PFSK-1 (cell line): ENCODE data around the gene PHF20.

Experiments used
- FOXP2 ChIP-seq: optimal IDR thresholded peaks from 2 replicates; pipeline ENCODE3; 2011; ENCODE audit warnings: borderline replicate concordance, control low read depth, inconsistent platforms; ENCODE audit not compliant: insufficient read depth; ENCODE audit errors: extremely low read length, extremely low read depth
- POLR2AphosphoS5 ChIP-seq: IDR thresholded peaks from 2 replicates; pipeline ENCODE4 v1.6.1; 2012; ENCODE audit warnings: low read depth, mild to moderate bottlenecking, control low read depth, low read length, moderate library complexity
- SIN3A ChIP-seq: IDR thresholded peaks from 2 replicates; pipeline ENCODE4 v1.6.1; 2012; ENCODE audit warnings: mild to moderate bottlenecking, low read length, moderate library complexity, borderline replicate concordance; ENCODE audit not compliant: insufficient read depth
- TAF1 ChIP-seq: IDR thresholded peaks from 2 replicates; pipeline ENCODE4 v1.6.1; 2012; ENCODE audit warnings: low read length, control low read depth, borderline replicate concordance; ENCODE audit not compliant: insufficient read depth
- TF ChIP-seq, protein P1 (sequence below), 2 experiments: IDR thresholded peaks; 2 replicates each; pipeline versions ENCODE4 v1.6.1 to v1.8.0; 2011 to 2012; ENCODE audit warnings: low read depth in 2 of 2, low read length in 2 of 2, control low read depth in 1 of 2, inconsistent platforms in 1 of 2, mild to moderate bottlenecking in 1 of 2, moderate library complexity in 1 of 2; ENCODE audit not compliant: insufficient read depth in 1 of 2

Gene PHF20

DNA sequence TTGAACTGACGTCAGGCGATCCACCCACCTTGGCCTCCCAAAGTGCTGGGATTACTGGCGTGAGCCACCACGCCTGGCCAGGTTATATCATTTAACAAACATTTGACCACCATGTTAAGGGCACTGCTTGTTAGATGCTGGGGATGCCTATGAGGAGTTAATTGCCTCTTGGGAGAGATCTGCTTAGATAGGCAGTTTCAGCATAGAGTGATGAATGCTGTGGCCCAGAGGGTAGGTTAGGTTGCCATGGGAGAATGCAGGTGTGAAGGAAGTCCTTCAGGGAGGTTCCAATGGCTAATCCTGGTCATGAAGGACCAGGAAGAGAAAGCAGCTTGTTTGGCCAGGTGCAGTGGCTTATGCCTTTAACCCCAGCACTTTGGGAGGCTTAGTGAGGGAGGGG lies 17.0 kb downstream of the PHF20 start:
- TF ChIP-seq, protein P1, sequence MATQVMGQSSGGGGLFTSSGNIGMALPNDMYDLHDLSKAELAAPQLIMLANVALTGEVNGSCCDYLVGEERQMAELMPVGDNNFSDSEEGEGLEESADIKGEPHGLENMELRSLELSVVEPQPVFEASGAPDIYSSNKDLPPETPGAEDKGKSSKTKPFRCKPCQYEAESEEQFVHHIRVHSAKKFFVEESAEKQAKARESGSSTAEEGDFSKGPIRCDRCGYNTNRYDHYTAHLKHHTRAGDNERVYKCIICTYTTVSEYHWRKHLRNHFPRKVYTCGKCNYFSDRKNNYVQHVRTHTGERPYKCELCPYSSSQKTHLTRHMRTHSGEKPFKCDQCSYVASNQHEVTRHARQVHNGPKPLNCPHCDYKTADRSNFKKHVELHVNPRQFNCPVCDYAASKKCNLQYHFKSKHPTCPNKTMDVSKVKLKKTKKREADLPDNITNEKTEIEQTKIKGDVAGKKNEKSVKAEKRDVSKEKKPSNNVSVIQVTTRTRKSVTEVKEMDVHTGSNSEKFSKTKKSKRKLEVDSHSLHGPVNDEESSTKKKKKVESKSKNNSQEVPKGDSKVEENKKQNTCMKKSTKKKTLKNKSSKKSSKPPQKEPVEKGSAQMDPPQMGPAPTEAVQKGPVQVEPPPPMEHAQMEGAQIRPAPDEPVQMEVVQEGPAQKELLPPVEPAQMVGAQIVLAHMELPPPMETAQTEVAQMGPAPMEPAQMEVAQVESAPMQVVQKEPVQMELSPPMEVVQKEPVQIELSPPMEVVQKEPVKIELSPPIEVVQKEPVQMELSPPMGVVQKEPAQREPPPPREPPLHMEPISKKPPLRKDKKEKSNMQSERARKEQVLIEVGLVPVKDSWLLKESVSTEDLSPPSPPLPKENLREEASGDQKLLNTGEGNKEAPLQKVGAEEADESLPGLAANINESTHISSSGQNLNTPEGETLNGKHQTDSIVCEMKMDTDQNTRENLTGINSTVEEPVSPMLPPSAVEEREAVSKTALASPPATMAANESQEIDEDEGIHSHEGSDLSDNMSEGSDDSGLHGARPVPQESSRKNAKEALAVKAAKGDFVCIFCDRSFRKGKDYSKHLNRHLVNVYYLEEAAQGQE (IDR thresholded peaks at IDR 0.05; ENCODE audit: insufficient read depth in 1 of 2, low read depth in 2 of 2, low read length in 2 of 2) = no peak
- no peak for TF ChIP-seq FOXP2
- TF ChIP-seq SIN3A = no peak
- no peak for TF ChIP-seq POLR2AphosphoS5

DNA sequence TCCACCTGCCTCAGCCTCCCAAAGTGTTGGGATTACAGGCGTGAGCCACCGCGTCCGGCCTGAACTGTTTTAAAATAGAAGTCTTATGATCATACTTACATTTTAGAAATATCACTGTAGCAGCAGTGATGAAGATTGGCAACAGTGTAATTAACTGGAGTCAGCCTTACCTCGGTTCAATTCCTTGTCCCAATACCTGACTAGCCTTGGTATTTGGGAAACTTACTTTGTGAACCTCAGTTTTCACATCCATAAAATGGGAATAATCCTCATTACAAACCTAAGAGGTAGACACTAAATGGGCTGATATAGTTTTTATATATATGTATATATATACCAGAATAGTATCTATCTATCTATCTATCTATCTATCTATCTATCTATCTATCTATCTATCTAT lies 19.3 kb downstream of the PHF20 start:
- no peak for TF ChIP-seq POLR2AphosphoS5
- no peak for TF ChIP-seq SIN3A
- no peak for TF ChIP-seq TAF1
- TF ChIP-seq, protein P1 (IDR thresholded peaks at IDR 0.05; ENCODE audit: insufficient read depth in 1 of 2, low read depth in 2 of 2, low read length in 2 of 2) = no peak
- no peak for TF ChIP-seq FOXP2

DNA sequence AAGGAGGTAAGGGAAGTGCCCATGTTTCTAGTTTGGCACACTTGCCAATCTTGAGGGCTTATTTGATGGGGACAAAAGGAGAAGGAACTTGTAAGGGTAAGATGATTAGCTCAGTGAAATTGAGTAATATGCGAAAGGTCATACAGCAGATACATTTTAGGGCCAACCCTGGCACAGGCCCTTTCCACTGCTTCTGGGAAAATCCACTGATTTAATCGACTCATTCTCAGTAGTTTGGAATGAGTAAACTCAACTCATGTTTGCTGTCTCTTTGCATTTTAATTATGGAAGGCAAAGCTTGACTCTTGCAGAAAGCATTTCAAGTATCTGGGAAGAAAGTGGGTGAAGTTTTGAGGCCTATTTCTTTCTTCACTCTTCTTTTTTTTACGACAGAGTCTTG lies 20.0 kb downstream of the PHF20 start:
- TF ChIP-seq POLR2AphosphoS5 = no peak
- TF ChIP-seq SIN3A = no peak
- TF ChIP-seq FOXP2 = no peak
- no peak for TF ChIP-seq TAF1
- TF ChIP-seq, protein P1 (IDR thresholded peaks at IDR 0.05; ENCODE audit: insufficient read depth in 1 of 2, low read depth in 2 of 2, low read length in 2 of 2) = no peak

DNA sequence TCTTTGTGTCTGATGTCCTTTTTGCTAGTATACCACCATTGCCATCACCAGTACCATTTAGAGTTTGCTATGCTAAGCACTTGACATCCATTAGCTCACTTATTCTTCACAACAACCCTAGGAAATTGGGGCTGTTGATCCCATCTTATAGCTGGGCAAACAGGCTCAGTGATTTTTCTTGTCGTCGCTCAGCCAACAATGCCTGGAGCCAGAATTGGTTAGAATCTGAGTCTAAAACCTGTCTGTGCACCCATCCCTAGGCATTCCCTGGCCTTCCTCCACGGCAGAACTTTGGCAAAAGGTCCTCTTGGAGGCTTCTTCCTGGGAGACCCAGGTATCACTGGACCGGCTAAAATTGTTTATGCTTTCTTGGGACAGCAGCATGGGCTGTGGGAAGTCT lies 20.9 kb downstream of the PHF20 start:
- TF ChIP-seq FOXP2 (no peak), SIN3A (no peak), TAF1 (no peak), POLR2AphosphoS5 (no peak)
- TF ChIP-seq, protein P1 (IDR thresholded peaks at IDR 0.05; ENCODE audit: insufficient read depth in 1 of 2, low read depth in 2 of 2, low read length in 2 of 2) = no peak

DNA sequence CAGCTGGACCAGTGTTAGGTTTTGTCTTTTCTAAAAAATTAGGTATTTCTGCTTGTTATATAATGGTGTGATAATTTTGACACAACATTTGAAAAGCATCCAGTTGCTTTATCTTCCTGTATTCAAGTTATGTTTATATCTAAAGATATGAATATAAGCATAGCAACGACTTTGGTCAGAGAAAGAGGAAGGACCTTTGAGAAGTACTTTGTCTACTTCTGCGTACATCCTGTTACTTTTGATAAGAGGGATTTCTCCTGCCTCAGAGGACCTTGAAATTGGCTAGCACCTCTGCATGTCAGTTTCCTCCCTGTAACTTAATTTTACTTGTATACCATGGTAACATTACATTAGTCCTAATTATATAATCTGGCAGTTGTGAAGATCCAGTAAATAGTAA lies 24.8 kb downstream of the PHF20 start:
- TF ChIP-seq, protein P1 (IDR thresholded peaks at IDR 0.05; ENCODE audit: insufficient read depth in 1 of 2, low read depth in 2 of 2, low read length in 2 of 2) = no peak
- no peak for TF ChIP-seq POLR2AphosphoS5
- TF ChIP-seq FOXP2 = no peak
- no peak for TF ChIP-seq SIN3A
- no peak for TF ChIP-seq TAF1
